SK-N-SH treated with all-trans-retinoic acid at 6 μM for 48 hours (cell line): ENCODE measurements around the gene CEP131.

ENCODE experiments used
- CSDC2 ChIP-seq: fragments of 250-450 bp; sonication (Bioruptor Pico); IDR thresholded peaks from 2 replicates; pipeline ENCODE4 v1.5.0; 2020; ENCODE audit warnings: mild to moderate bottlenecking, moderate library complexity
- CSRNP3 ChIP-seq: fragments of 250-450 bp; sonication (Bioruptor Pico); IDR thresholded peaks from 2 replicates; pipeline ENCODE4 v1.5.1; 2021; ENCODE audit warnings: mild to moderate bottlenecking, moderate library complexity
- OSR1 ChIP-seq: fragments of 250-450 bp; sonication (Bioruptor Pico); IDR thresholded peaks from 2 replicates; pipeline ENCODE4 v1.8.0; 2022; ENCODE audit warnings: moderate library complexity, mild to moderate bottlenecking, inconsistent platforms
- PATZ1 ChIP-seq: fragments of 250-450 bp; sonication (Bioruptor Pico); IDR thresholded peaks from 2 replicates; pipeline ENCODE4 v1.8.0; 2020; ENCODE audit warnings: mild to moderate bottlenecking, moderate library complexity, borderline replicate concordance
- POU6F1 ChIP-seq: fragments of 250-450 bp; sonication (Bioruptor Pico); IDR thresholded peaks from 2 replicates; pipeline ENCODE4 v1.8.0; 2021; ENCODE audit warnings: low read depth, mild to moderate bottlenecking, moderate library complexity, borderline replicate concordance
- RARB ChIP-seq: fragments of 250-450 bp; sonication (Bioruptor Pico); IDR thresholded peaks from 2 replicates; pipeline ENCODE4 v1.8.0; 2021; ENCODE audit warnings: mild to moderate bottlenecking, moderate library complexity
- SNAI2 ChIP-seq: fragments of 250-450 bp; sonication (Bioruptor Pico); IDR thresholded peaks from 2 replicates; pipeline ENCODE4 v1.5.0; 2020; ENCODE audit warnings: mild to moderate bottlenecking, moderate library complexity
- TCF4 ChIP-seq: fragments of 250-450 bp; sonication (Bioruptor Pico); IDR thresholded peaks from 2 replicates; pipeline ENCODE4 v1.8.0; 2021; ENCODE audit warnings: mild to moderate bottlenecking, moderate library complexity, borderline replicate concordance
- TSHZ2 ChIP-seq: fragments of 250-450 bp; sonication (Bioruptor Pico); IDR thresholded peaks from 2 replicates; pipeline ENCODE4 v1.5.0; 2020; ENCODE audit warnings: mild to moderate bottlenecking, moderate library complexity
- ZFP3 ChIP-seq: fragments of 250-450 bp; sonication (Bioruptor Pico); IDR thresholded peaks from 2 replicates; pipeline ENCODE4 v1.5.0; 2020; ENCODE audit warnings: mild to moderate bottlenecking, moderate library complexity
- ZNF565 ChIP-seq: fragments of 450-650 bp; formaldehyde crosslinking; conservative IDR thresholded peaks from 2 replicates; pipeline ENCODE4 v1.5.0; 2020; ENCODE audit warnings: low read depth, mild to moderate bottlenecking, moderate library complexity

- TF ChIP-seq PATZ1 (CRISPR knock-in tag), result no peak
- TF ChIP-seq ZFP3 (CRISPR knock-in tag), result no peak
- TF ChIP-seq OSR1 (CRISPR knock-in tag), result no peak
- no peak for TF ChIP-seq TSHZ2
- no peak for TF ChIP-seq CSDC2 (CRISPR knock-in tag)
- no peak for TF ChIP-seq ZNF565 (CRISPR knock-in tag)
- TF ChIP-seq RARB (CRISPR knock-in tag), result no peak
- TF ChIP-seq CSRNP3, result no peak
- TF ChIP-seq POU6F1, result no peak
- no peak for TF ChIP-seq SNAI2 (CRISPR knock-in tag)
- no peak for TF ChIP-seq TCF4
Observed at GRCh38 chr17:81231121-81231645, 8.4 kb upstream of the CEP131 start.
